ENCODE results near the gene VPS13A. TPM values are rescaled to one million over a fixed set of nuclear protein-coding genes. Genes with fewer than 3 reads are reported as not detected.

Gene VPS13A
- total RNA-seq, 2 experiments from 2014 or later = 40.9 to 42.3 TPM

GRCh38 chr9:77462066-77462465 lies 284.7 kb downstream of the VPS13A start:
- DNase-seq = no peak
- ChIA-PET CTCF (interaction anchor here (1.3 kb wide), 1 partner anchor 10 kb away, joined by 4 read pairs; no protein-coding TSS in a partner anchor), POLR2A (no interaction called here)
- Mint-ChIP-seq H3K4me1 (peaks cover 18% of the 10 kb centered on the region), H3K27me3 (peaks cover 5% of the 10 kb centered on the region), H3K27ac (no peak overlapping the region), H3K4me3 (no peak overlapping the region), H3K36me3 (ENCODE audit: low read depth) (no peaks in the 10 kb centered on the region), H3K9me3 (no peaks in the 10 kb centered on the region)

- H3K4me3 Mint-ChIP-seq = no peak overlapping the region
- H3K4me1 Mint-ChIP-seq = peaks cover 15% of the 10 kb centered on the region
- H3K36me3 Mint-ChIP-seq (ENCODE audit: low read depth) = no peaks in the 10 kb centered on the region
- POLR2A ChIA-PET = no interaction called here
- H3K9me3 Mint-ChIP-seq = no peaks in the 10 kb centered on the region
- DNase-seq = no peak
- no peak overlapping the region for H3K27ac Mint-ChIP-seq
- CTCF ChIA-PET = interaction anchor here (1.3 kb wide), 1 partner anchor 9 kb away, joined by 4 read pairs; no protein-coding TSS in a partner anchor
- peaks cover 5% of the 10 kb centered on the region for H3K27me3 Mint-ChIP-seq
These were observed 285.8 kb downstream of the VPS13A start for GRCh38 chr9:77463151-77463550.

- no peak overlapping the region for H3K27ac Mint-ChIP-seq
- ChIA-PET POLR2A (no interaction called here), CTCF (interaction anchor here (1.9 kb wide), 1 partner anchor 22 kb away, joined by 6 read pairs; no protein-coding TSS in a partner anchor)
- H3K4me1 Mint-ChIP-seq = peaks cover 13% of the 10 kb centered on the region
- no peak overlapping the region for H3K4me3 Mint-ChIP-seq
- DNase-seq = no peak
- H3K9me3 Mint-ChIP-seq = no peaks in the 10 kb centered on the region
- peaks cover 5% of the 10 kb centered on the region for H3K27me3 Mint-ChIP-seq
- no peaks in the 10 kb centered on the region for H3K36me3 Mint-ChIP-seq (ENCODE audit: low read depth)
These were observed 287.3 kb downstream of the VPS13A start for GRCh38 chr9:77464661-77465060.

- Mint-ChIP-seq H3K27me3 (peaks cover 3% of the 10 kb centered on the region), H3K36me3 (ENCODE audit: low read depth) (peaks cover 9% of the 10 kb centered on the region), H3K4me1 (peaks cover 19% of the 10 kb centered on the region), H3K27ac (no peak overlapping the region), H3K4me3 (no peak overlapping the region), H3K9me3 (peaks cover 3% of the 10 kb centered on the region)
- ChIA-PET POLR2A (no interaction called here), CTCF (interaction anchor here (1.2 to 4.4 kb wide), 2 partner anchors 13 kb away, joined by 4 to 35 read pairs; no protein-coding TSS in a partner anchor)
- DNase-seq = no peak
These were observed 292.3 kb downstream of the VPS13A start for GRCh38 chr9:77469515-77470231.

Other genes with a start within 250 kb of the VPS13A start
- not detected for gene FOXB2, start 157.9 kb upstream of the VPS13A start, total RNA-seq

Measured in activated CD4-positive, alpha-beta memory T cell treated with anti-CD3 and anti-CD28 coated beads, Interleukin-2, amount 10 ng/mL, durations not matched to agents 7 days and 5 days (primary cell).